Osteoblast (primary cell): Measurements from ENCODE around the gene LTO1. TPM values are rescaled to one million over a fixed set of nuclear protein-coding genes. Genes with fewer than 3 reads are reported as not detected.

Experiments used
- DNase-seq: peaks from one replicate; pipeline ENCODE4 v3.0.0; 2011; ENCODE audit warnings: low spot score, mixed read lengths; ENCODE audit not compliant: insufficient read length; ENCODE audit errors: missing footprints
- H2AFZ ChIP-seq: 2 replicates; pipeline ENCODE4 v1.6.0; 2011; ENCODE audit warnings: mild to moderate bottlenecking, low read length
- H3K27ac ChIP-seq: 2 replicates; pipeline ENCODE4 v1.5.1; 2011; ENCODE audit warnings: mild to moderate bottlenecking, low read depth, low read length, moderate library complexity
- H3K27me3 ChIP-seq: 2 replicates; pipeline ENCODE4 v1.6.0; 2012; ENCODE audit warnings: mild to moderate bottlenecking, control low read depth, inconsistent platforms, low read length, moderate library complexity; ENCODE audit not compliant: insufficient read depth
- H3K36me3 ChIP-seq: 2 replicates; pipeline ENCODE4 v1.5.1; 2011; ENCODE audit warnings: mild to moderate bottlenecking, low read length, control low read depth, moderate library complexity; ENCODE audit not compliant: insufficient read depth
- H3K4me1 ChIP-seq: 2 replicates; pipeline ENCODE4 v1.5.1; 2011; ENCODE audit warnings: mild to moderate bottlenecking, low read length, control low read depth, moderate library complexity; ENCODE audit not compliant: insufficient read depth
- H3K4me2 ChIP-seq: 2 replicates; pipeline ENCODE4 v1.6.0; 2011; ENCODE audit warnings: mild to moderate bottlenecking, low read length; ENCODE audit not compliant: insufficient read depth
- H3K4me3 ChIP-seq: fragments of 200-600 bp; sonication (generic); 3 replicates; pipeline ENCODE4 v1.5.1; 2012; ENCODE audit warnings: mild to moderate bottlenecking, low read length, inconsistent platforms; ENCODE audit not compliant: insufficient read depth
- H3K79me2 ChIP-seq: 2 replicates; pipeline ENCODE4 v1.6.0; 2012; ENCODE audit warnings: mild to moderate bottlenecking, low read length, control low read depth, inconsistent platforms; ENCODE audit not compliant: insufficient read depth
- H3K9me3 ChIP-seq: 2 replicates; pipeline ENCODE4 v1.5.1; 2011; ENCODE audit warnings: low read depth, low read length, control low read depth
- H4K20me1 ChIP-seq: 2 replicates; pipeline ENCODE4 v1.6.0; 2012; ENCODE audit warnings: mild to moderate bottlenecking, low read length, control low read depth; ENCODE audit not compliant: insufficient read depth
- total RNA-seq: library from RNA; depleted of rRNA; stranded (reverse); fragments of >200 nt; gene quantifications from 2 replicates; pipeline ENCODE4 v1.2.3, GENCODE V29; 2012
- TF ChIP-seq, protein P1 (sequence below): IDR thresholded peaks from 2 replicates; pipeline ENCODE4 v1.5.1; 2011; ENCODE audit warnings: mild to moderate bottlenecking, low read depth, low read length, moderate library complexity; ENCODE audit errors: extremely low read depth

LTO1 gene, protein sequence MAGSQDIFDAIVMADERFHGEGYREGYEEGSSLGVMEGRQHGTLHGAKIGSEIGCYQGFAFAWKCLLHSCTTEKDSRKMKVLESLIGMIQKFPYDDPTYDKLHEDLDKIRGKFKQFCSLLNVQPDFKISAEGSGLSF
- total RNA-seq: 21.8 and 24.6 TPM in 2 replicates

DNA sequence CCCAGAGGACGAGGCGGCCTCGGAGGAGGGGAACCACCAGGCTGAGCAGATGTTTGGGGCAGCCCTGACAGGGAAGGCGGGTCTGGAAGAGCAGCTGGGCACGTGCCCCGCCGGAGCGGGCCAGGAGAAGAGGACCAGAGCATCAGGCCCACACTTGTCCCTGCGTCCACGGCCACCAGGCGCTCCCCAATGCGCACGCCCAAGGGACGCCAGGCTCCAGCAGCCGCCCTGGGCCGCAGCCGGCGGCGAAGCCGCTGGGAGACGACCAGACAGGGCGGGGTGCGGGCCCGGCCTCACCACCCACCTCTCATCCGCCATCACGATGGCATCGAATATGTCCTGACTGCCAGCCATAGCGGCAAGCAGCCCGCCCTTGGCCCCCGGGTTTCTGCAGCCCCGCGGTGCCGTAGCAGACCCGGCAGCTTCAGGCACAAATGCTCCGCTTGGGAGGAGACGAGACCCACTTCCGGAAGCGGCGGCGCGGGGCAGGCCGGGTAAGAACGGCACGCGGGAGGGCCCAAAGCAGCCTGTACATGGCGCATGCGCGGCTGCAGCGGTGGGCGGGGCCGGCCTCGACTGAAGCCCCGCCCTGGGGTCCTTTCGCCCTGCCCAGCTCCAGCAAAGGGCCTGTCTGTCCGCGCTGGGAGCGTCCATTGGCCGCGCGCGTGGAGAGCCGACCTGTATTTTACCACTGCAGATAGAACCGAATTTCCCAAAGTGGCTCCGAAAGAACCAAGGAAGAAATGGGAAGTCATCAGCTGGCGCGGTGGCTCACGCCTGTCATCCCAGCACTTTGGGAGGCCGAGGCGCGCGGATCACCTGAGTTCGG lies at the start of gene LTO1:
Gene LTO1 (minus strand): TSS at position 468 of the 829 bp plus-strand sequence. CDS start 114 bp downstream, at position 354.
- Histone ChIP-seq H3K4me2 (peak within 1 kb of the TSS; percentile 81), H4K20me1 (peaks cover 13% of the 10 kb centered on the region), H2AFZ (peak within 1 kb of the TSS; percentile 86), H3K4me1 (peaks cover 17% of the 10 kb centered on the region), H3K79me2 (peaks cover 38% of the 10 kb centered on the region), H3K27me3 (peaks cover 4% of the 10 kb centered on the region), H3K36me3 (peaks cover 24% of the 10 kb centered on the region), H3K27ac (peak within 1 kb of the TSS; percentile 95), H3K9me3 (no peaks in the 10 kb centered on the region), H3K4me3 (peak within 1 kb of the TSS; percentile 98)
- TF ChIP-seq, protein P1, sequence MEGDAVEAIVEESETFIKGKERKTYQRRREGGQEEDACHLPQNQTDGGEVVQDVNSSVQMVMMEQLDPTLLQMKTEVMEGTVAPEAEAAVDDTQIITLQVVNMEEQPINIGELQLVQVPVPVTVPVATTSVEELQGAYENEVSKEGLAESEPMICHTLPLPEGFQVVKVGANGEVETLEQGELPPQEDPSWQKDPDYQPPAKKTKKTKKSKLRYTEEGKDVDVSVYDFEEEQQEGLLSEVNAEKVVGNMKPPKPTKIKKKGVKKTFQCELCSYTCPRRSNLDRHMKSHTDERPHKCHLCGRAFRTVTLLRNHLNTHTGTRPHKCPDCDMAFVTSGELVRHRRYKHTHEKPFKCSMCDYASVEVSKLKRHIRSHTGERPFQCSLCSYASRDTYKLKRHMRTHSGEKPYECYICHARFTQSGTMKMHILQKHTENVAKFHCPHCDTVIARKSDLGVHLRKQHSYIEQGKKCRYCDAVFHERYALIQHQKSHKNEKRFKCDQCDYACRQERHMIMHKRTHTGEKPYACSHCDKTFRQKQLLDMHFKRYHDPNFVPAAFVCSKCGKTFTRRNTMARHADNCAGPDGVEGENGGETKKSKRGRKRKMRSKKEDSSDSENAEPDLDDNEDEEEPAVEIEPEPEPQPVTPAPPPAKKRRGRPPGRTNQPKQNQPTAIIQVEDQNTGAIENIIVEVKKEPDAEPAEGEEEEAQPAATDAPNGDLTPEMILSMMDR: no peak
- peak; percentile 99 for DNase-seq

DNA sequence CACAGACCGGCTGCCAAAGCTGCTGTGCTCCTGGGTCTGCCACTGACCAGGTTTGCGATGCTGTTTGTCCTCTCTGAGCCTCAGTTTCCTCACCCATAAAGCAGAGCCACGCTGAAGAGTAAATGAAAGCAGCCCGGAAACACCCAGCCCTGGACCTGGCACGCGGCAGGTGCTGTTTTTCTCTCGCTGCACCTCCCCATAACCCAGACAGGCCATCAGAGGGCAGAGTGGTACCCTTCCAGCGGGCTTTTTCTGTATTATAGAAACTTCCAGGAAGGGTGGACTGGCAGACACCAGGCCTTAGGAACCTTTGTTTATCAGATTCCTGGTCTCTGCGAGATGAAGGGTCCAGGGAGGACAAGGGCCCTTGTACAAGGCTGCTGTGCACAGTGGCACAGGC lies 46.6 kb upstream of the LTO1 start:
- Histone ChIP-seq H2AFZ (no peak overlapping the region), H3K27ac (no peak overlapping the region), H3K9me3 (no peaks in the 10 kb centered on the region), H3K4me2 (no peak overlapping the region), H3K27me3 (peaks cover 74% of the 10 kb centered on the region), H4K20me1 (no peaks in the 10 kb centered on the region), H3K79me2 (no peaks in the 10 kb centered on the region), H3K4me3 (no peak overlapping the region), H3K36me3 (no peaks in the 10 kb centered on the region), H3K4me1 (no peaks in the 10 kb centered on the region)
- TF ChIP-seq, protein P1: peak; percentile 37
- peak; percentile 56 for DNase-seq

DNA sequence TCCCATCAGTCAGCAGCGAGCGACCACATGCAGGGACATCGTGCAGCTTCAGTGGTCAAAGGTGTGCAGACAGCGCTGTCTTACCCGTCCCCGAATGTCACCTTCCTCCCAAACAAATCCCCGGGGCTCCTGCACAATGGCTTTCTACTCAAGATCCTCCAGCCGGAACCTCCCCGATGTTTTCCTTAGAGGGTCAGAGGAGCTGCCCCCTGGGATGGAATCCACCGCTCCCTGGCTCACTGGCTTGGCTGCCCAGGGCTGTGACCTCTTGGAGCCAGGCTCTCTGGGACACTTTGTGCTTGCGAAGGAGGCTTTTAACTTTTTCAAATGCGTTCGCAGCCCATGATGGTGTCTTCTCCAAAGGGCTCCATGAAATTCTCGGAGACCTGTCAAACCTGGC lies 46.0 kb upstream of the LTO1 start:
- Histone ChIP-seq H3K27me3 (peaks cover 70% of the 10 kb centered on the region), H3K36me3 (no peaks in the 10 kb centered on the region), H3K27ac (no peak overlapping the region), H3K4me2 (no peak overlapping the region), H3K79me2 (no peaks in the 10 kb centered on the region), H3K9me3 (no peaks in the 10 kb centered on the region), H4K20me1 (no peaks in the 10 kb centered on the region), H3K4me1 (no peaks in the 10 kb centered on the region), H2AFZ (no peak overlapping the region), H3K4me3 (no peak overlapping the region)
- peak; percentile 46 for DNase-seq
- TF ChIP-seq, protein P1: no peak

DNA sequence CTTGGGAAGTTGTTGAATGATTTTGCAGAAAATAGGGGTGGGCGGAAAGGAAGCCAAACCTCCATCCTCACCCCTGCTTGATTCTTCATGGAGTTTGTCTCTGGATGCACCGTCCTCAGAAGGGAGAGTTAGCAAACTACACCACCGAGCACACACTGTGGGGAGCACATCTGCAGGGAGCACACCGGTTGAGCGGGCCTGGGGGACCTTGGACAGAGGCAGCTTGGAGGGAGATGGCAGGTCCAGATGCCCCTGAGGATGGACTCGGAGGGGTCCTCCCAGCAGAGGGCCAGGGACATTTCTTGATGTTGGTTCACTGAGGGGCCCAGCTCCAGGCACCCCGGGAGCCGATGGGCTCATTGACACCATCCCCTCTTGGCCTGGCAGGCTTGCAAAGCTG lies 43.8 kb upstream of the LTO1 start:
- DNase-seq: peak; percentile 26
- no peaks in the 10 kb centered on the region for H3K9me3 ChIP-seq
- H3K27ac ChIP-seq: no peak overlapping the region
- no peaks in the 10 kb centered on the region for H3K36me3 ChIP-seq
- H3K4me2 ChIP-seq: no peak overlapping the region
- no peaks in the 10 kb centered on the region for H3K79me2 ChIP-seq
- H3K27me3 ChIP-seq: peaks cover 61% of the 10 kb centered on the region
- TF ChIP-seq, protein P1: no peak
- no peak overlapping the region for H3K4me3 ChIP-seq
- no peaks in the 10 kb centered on the region for H4K20me1 ChIP-seq
- no peaks in the 10 kb centered on the region for H3K4me1 ChIP-seq
- no peak overlapping the region for H2AFZ ChIP-seq
